OCI-LY1 (cell line): Measurements from ENCODE around the gene KIAA0232.

Experiments
- H2AFZ ChIP-seq: fragments of 200-600 bp; sonication (generic), shearing (Covaris generic); 2 replicates; pipeline ENCODE4 v1.6.0; 2014; ENCODE audit warnings: antibody characterized with exemption, mild to moderate bottlenecking, low read length
- H3F3A ChIP-seq: fragments of 200-600 bp; sonication (generic), shearing (Covaris generic); 2 replicates; pipeline ENCODE4 v1.6.0; 2014; ENCODE audit warnings: mild to moderate bottlenecking, antibody characterized with exemption, low read length, moderate library complexity; ENCODE audit not compliant: insufficient read depth
- H3K27ac ChIP-seq: fragments of 200-600 bp; sonication (generic); 2 replicates; pipeline ENCODE4 v1.5.1; 2014; ENCODE audit warnings: low read length, mixed run types, mild to moderate bottlenecking, low read depth; ENCODE audit not compliant: poor library complexity, severe bottlenecking
- H3K27me3 ChIP-seq: fragments of 200-600 bp; sonication (generic); 2 replicates; pipeline ENCODE4 v1.6.0; 2014; ENCODE audit warnings: antibody characterized with exemption, mild to moderate bottlenecking, low read length, moderate library complexity; ENCODE audit not compliant: insufficient read depth
- H3K36me3 ChIP-seq: fragments of 200-600 bp; sonication (generic); 2 replicates; pipeline ENCODE4 v1.6.1; 2014; ENCODE audit warnings: mild to moderate bottlenecking, antibody characterized with exemption, low read length, moderate library complexity, mixed read lengths; ENCODE audit not compliant: insufficient read depth
- H3K4me1 ChIP-seq: fragments of 200-600 bp; sonication (generic); 2 replicates; pipeline ENCODE4 v1.5.1; 2014; ENCODE audit warnings: mild to moderate bottlenecking, low read length, moderate library complexity; ENCODE audit not compliant: insufficient read depth, severe bottlenecking
- H3K4me2 ChIP-seq: fragments of 200-600 bp; sonication (generic), shearing (Covaris generic); 2 replicates; pipeline ENCODE4 v1.6.1; 2014; ENCODE audit warnings: low read length
- H3K4me3 ChIP-seq: fragments of 200-600 bp; sonication (generic); 2 replicates; pipeline ENCODE4 v1.5.1; 2014; ENCODE audit warnings: low read length, low read depth, mild to moderate bottlenecking, mixed read lengths; ENCODE audit not compliant: poor library complexity, severe bottlenecking
- H3K79me2 ChIP-seq: fragments of 200-600 bp; shearing (Covaris generic); 2 replicates; pipeline ENCODE4 v1.6.1; 2016; ENCODE audit warnings: mixed run types, low read length, mixed read lengths; ENCODE audit not compliant: insufficient read depth
- H3K9ac ChIP-seq: fragments of 200-600 bp; sonication (generic), shearing (Covaris generic); 2 replicates; pipeline ENCODE4 v1.6.1; 2014; ENCODE audit warnings: mild to moderate bottlenecking, low read length, mixed read lengths
- H3K9me2 ChIP-seq: fragments of 200-600 bp; sonication (generic), shearing (Covaris generic); 2 replicates; pipeline ENCODE4 v1.6.1; 2014; ENCODE audit warnings: low read depth, mild to moderate bottlenecking, low read length, mixed read lengths
- H3K9me3 ChIP-seq: fragments of 200-600 bp; shearing (Covaris generic); 2 replicates; pipeline ENCODE4 v1.6.1; 2014; ENCODE audit warnings: low read length, mixed read lengths
- H4K20me1 ChIP-seq: fragments of 200-600 bp; sonication (generic), shearing (Covaris generic); 2 replicates; pipeline ENCODE4 v1.6.0; 2016; ENCODE audit warnings: mild to moderate bottlenecking, low read length; ENCODE audit not compliant: insufficient read depth
- CTCF ChIP-seq: fragments of 200-600 bp; sonication (generic), shearing (Covaris generic); IDR thresholded peaks from 2 replicates; pipeline ENCODE4 v1.5.1; 2017; ENCODE audit warnings: mild to moderate bottlenecking, antibody characterized with exemption, low read length, moderate library complexity, mixed read lengths
- EZH2 ChIP-seq: fragments of 200-600 bp; sonication (generic), shearing (Covaris generic); IDR thresholded peaks from 2 replicates; pipeline ENCODE4 v1.8.0; 2017; ENCODE audit warnings: borderline replicate concordance, mixed run types, mild to moderate bottlenecking, antibody characterized with exemption, low read length, moderate library complexity, mixed read lengths

Gene KIAA0232

GRCh38 chr4:6898763-6899162, 116.2 kb downstream of the KIAA0232 start:
- TF ChIP-seq EZH2 (no peak), CTCF (no peak)
- H3F3A ChIP-seq: no peaks in the 10 kb centered on the region
- H3K9ac ChIP-seq: no peak overlapping the region
- H3K79me2 ChIP-seq: no peaks in the 10 kb centered on the region
- H3K4me3 ChIP-seq: no peak overlapping the region
- no peaks in the 10 kb centered on the region for H3K27me3 ChIP-seq
- no peak overlapping the region for H2AFZ ChIP-seq
- no peaks in the 10 kb centered on the region for H4K20me1 ChIP-seq
- H3K9me2 ChIP-seq: no peaks in the 10 kb centered on the region
- H3K4me2 ChIP-seq: no peak overlapping the region
- H3K4me1 ChIP-seq: no peaks in the 10 kb centered on the region
- H3K27ac ChIP-seq: no peak overlapping the region
- no peaks in the 10 kb centered on the region for H3K9me3 ChIP-seq
- no peaks in the 10 kb centered on the region for H3K36me3 ChIP-seq

- no peak overlapping the region for H3K9ac ChIP-seq
These were observed 117.8 kb downstream of the KIAA0232 start for GRCh38 chr4:6900181-6900812.

GRCh38 chr4:6900956-6901355, 118.4 kb downstream of the KIAA0232 start:
- Histone ChIP-seq H3K4me1 (no peaks in the 10 kb centered on the region), H3K9me3 (no peaks in the 10 kb centered on the region), H3K27ac (no peak overlapping the region), H3K4me3 (no peak overlapping the region), H3K36me3 (no peaks in the 10 kb centered on the region), H3K9ac (no peak overlapping the region), H3K4me2 (no peak overlapping the region), H3K79me2 (no peaks in the 10 kb centered on the region), H4K20me1 (no peaks in the 10 kb centered on the region), H3K27me3 (no peaks in the 10 kb centered on the region), H3F3A (no peaks in the 10 kb centered on the region), H2AFZ (no peak overlapping the region), H3K9me2 (no peaks in the 10 kb centered on the region)
- TF ChIP-seq EZH2: no peak
- TF ChIP-seq CTCF: no peak

More at GRCh38 chr4:6900181-6900812, 117.8 kb downstream of the KIAA0232 start:
- H3K36me3 ChIP-seq: no peaks in the 10 kb centered on the region
- no peaks in the 10 kb centered on the region for H3K9me2 ChIP-seq
- H3K4me3 ChIP-seq: no peak overlapping the region
- H3K4me2 ChIP-seq: no peak overlapping the region
- H3F3A ChIP-seq: no peaks in the 10 kb centered on the region
- H3K27me3 ChIP-seq: no peaks in the 10 kb centered on the region
- H3K4me1 ChIP-seq: no peaks in the 10 kb centered on the region
- H2AFZ ChIP-seq: no peak overlapping the region
- H3K79me2 ChIP-seq: no peaks in the 10 kb centered on the region
- H3K9me3 ChIP-seq: no peaks in the 10 kb centered on the region
- no peak overlapping the region for H3K27ac ChIP-seq
- TF ChIP-seq CTCF (no peak), EZH2 (no peak)
- no peaks in the 10 kb centered on the region for H4K20me1 ChIP-seq
